Stimulated activated CD4-positive, alpha-beta T cell treated with anti-CD3 and anti-CD28 coated beads, Interleukin-1b, Interleukin-23, amount 100 ng/mL, for 4 hours (primary cell): ENCODE results near the gene RWDD3.

Experiments
- DNase-seq, 2 donors: peaks; one replicate each; pipeline ENCODE4 v3.0.0-alpha.2; 2020; ENCODE audit warnings: low read depth in 2 of 2

Gene RWDD3

GRCh38 chr1:95230256-95230655 lies 3.8 kb upstream of the RWDD3 start:
- no peak for DNase-seq

- no peak for DNase-seq
Measured at GRCh38 chr1:95230768-95231191, 3.2 kb upstream of the RWDD3 start.

GRCh38 chr1:95232646-95233318 lies 1.2 kb upstream of the RWDD3 start:
- DNase-seq, result no peak

GRCh38 chr1:95233319-95233736 lies 682 bp upstream of the RWDD3 start:
- DNase-seq, result no peak

- no peak for DNase-seq
Measured at GRCh38 chr1:95236784-95237575, 3.0 kb downstream of the RWDD3 start.

- no peak for DNase-seq
Measured at GRCh38 chr1:95237981-95238703, 4.1 kb downstream of the RWDD3 start.

- DNase-seq, result no peak
Measured at GRCh38 chr1:95245029-95245428, 11.0 kb downstream of the RWDD3 start.

GRCh38 chr1:95246511-95246910 lies 12.5 kb downstream of the RWDD3 start:
- DNase-seq, result no peak

- no peak for DNase-seq
Measured at GRCh38 chr1:95247607-95248006, 13.6 kb downstream of the RWDD3 start.

- no peak for DNase-seq
Measured at GRCh38 chr1:95249916-95250315, 15.9 kb downstream of the RWDD3 start.

GRCh38 chr1:95252422-95252821 lies 18.4 kb downstream of the RWDD3 start:
- DNase-seq, result no peak

GRCh38 chr1:95254959-95255358 lies 20.9 kb downstream of the RWDD3 start:
- no peak for DNase-seq

- DNase-seq, result no peak
Measured at GRCh38 chr1:95255826-95256225, 21.8 kb downstream of the RWDD3 start.

GRCh38 chr1:95257758-95258157 lies 23.7 kb downstream of the RWDD3 start:
- no peak for DNase-seq

GRCh38 chr1:95259245-95259644 lies 25.2 kb downstream of the RWDD3 start:
- DNase-seq, result no peak

- DNase-seq, result no peak
Measured at GRCh38 chr1:95262913-95263312, 28.9 kb downstream of the RWDD3 start.

- no peak for DNase-seq
Measured at GRCh38 chr1:95263450-95263849, 29.4 kb downstream of the RWDD3 start.

- DNase-seq, result no peak
Measured at GRCh38 chr1:95265106-95265505, 31.1 kb downstream of the RWDD3 start.

GRCh38 chr1:95276429-95276828 lies 42.4 kb downstream of the RWDD3 start:
- DNase-seq, result no peak

- DNase-seq, result no peak
Measured at GRCh38 chr1:95278173-95279006, 44.4 kb downstream of the RWDD3 start.

GRCh38 chr1:95281781-95282517 lies 47.9 kb downstream of the RWDD3 start:
- DNase-seq, result no peak
